Measurements from ENCODE around the gene MTOR.

MTOR gene

DNA sequence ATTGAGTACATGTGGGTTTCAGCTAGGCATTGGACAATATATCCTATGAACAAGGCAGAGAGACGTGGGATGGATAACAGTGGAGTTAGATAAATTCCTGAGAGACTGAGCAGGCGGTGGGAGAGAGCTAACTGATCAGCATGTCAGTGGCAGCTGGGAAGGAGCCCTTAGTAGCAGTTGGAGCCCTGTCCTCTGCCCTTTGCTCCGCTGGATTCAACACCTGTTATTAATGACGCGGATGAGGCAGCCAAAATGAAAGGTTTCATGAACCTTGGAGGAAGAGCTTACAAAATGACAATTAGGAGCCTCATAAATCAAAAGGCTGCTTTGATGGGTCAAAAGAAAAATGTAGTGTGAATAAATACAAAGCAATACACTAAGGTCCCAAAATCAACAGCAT lies 26.7 kb upstream of the MTOR start:
- TF ChIP-seq, protein P1, sequence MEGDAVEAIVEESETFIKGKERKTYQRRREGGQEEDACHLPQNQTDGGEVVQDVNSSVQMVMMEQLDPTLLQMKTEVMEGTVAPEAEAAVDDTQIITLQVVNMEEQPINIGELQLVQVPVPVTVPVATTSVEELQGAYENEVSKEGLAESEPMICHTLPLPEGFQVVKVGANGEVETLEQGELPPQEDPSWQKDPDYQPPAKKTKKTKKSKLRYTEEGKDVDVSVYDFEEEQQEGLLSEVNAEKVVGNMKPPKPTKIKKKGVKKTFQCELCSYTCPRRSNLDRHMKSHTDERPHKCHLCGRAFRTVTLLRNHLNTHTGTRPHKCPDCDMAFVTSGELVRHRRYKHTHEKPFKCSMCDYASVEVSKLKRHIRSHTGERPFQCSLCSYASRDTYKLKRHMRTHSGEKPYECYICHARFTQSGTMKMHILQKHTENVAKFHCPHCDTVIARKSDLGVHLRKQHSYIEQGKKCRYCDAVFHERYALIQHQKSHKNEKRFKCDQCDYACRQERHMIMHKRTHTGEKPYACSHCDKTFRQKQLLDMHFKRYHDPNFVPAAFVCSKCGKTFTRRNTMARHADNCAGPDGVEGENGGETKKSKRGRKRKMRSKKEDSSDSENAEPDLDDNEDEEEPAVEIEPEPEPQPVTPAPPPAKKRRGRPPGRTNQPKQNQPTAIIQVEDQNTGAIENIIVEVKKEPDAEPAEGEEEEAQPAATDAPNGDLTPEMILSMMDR (IDR thresholded peaks at IDR 0.05) = no peak
- no peak for DNase-seq (ENCODE audit: low spot score)
- no peak overlapping the region for H3K4me3 ChIP-seq
- no peak overlapping the region for H3K27ac ChIP-seq

DNA sequence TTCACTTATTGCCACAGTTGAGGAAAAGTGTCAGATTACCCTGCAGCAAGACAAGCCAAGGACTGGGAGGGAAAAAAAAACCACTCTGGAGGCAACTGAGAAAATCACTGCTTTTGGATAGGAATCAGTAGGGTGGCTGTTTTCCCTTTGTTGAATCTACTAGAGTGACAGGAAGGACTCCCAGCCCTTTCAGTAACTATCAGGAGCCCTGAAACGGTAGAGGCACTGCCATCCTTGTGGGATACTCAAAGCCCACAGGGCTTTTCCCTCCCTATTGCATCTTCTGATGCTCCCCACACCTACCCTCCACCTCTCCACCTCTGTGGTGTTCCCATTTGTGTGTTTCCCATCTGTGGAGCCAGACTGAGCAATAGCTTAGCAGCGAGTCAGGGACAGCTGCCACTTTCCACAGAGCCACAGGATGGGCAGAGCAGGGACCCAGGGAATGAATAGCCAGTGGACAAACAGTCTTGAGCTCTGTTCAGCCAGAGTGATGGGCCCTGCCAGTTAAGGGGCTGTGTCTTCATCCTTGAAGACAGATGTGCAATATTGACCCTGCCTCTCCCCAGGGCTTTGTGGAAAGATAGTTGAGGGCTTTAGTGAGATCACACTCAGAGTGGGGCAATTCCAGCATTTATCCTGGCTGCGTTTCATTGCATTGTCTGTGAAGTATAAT lies 24.5 kb upstream of the MTOR start:
- Histone ChIP-seq H3K27ac (no peak overlapping the region), H3K4me3 (no peak overlapping the region)
- no peak for DNase-seq (ENCODE audit: low spot score)
- TF ChIP-seq, protein P1 (IDR thresholded peaks at IDR 0.05) = no peak

DNA sequence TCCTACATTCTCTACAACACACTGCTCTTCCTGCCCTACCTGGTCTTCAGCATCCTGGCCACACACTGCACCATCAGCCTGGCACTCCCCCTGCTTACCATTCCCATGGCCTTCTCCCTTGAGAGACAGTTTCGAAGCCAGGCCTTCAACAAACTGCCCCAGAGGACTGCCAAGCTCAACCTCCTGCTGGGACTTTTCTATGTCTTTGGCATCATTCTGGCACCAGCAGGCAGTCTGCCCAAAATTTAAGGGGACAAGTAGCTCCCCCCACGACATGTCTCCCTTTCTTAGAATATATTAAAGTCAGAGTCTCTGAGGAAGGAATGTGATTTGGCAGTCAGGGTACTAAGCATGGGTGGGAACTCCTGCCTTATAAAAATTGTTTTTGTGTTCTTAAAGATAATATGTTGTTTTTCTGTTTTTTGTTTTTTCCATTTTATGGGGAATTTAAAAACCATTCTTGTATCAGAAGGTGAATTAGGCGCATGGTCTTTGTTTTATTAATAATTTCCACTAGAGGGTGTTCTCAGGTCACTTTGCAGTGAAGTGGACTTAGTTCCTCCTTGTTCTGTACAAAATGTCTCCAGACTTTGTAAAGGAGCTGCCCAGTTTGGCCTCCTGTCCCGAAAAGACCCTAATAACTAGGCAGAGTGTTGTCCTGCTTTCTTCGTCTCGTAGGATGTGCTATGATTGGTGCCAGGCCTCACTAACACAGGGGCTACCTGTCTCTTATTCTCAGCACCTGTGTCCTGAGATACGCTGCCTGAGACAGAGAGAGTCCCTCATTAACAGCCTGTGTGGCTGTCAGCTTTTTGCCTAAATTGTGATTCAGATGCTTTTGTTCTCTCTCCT lies 23.8 kb upstream of the MTOR start:
- no peak for DNase-seq (ENCODE audit: low spot score)
- H3K4me3 ChIP-seq = no peak overlapping the region
- TF ChIP-seq, protein P1 (IDR thresholded peaks at IDR 0.05) = no peak
- no peak overlapping the region for H3K27ac ChIP-seq

DNA sequence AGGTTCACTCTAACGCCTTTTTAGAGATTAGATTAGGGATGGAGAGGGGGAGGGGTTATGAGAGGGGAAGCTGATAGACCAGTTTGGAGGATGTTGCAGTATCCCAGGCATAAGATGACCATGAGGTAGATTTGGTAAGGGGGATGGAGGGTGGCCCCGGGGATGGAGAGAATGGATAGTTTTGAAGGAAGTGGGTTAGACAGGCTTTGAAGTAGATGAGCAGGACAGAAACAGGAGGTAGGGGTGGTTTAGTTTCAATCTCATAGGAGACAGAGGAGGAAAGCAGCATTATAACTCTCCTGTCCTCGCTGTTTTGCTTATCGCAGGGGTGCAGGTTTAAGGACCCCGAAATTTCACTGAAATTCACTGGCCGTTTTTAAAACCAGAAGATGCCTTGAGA lies 22.4 kb upstream of the MTOR start:
- no peak for DNase-seq (ENCODE audit: low spot score)
- Histone ChIP-seq H3K27ac (no peak overlapping the region), H3K4me3 (no peak overlapping the region)
- TF ChIP-seq, protein P1 (IDR thresholded peaks at IDR 0.05) = no peak

DNA sequence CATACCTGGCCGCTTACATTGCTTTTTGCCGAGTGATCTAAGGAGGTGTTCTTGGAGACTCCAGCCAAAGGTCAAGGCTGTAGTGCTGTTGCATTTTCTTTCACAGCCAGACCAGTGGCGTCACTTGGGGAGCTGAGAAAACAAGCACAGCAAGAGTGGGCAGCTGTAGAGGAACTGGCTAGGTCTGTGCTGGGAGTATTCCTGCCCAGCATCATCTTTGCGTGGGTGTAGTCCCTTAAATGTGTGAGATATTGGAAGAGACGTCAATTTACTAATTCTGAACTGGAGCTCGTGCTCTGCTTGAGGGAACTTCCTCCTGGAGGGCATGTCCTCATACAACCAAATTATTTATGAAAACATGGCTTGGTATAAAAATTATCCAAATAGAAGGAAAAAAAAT lies 20.8 kb upstream of the MTOR start:
- TF ChIP-seq, protein P1 (IDR thresholded peaks at IDR 0.05) = no peak
- H3K27ac ChIP-seq = no peak overlapping the region
- H3K4me3 ChIP-seq = no peak overlapping the region
- no peak for DNase-seq (ENCODE audit: low spot score)

DNA sequence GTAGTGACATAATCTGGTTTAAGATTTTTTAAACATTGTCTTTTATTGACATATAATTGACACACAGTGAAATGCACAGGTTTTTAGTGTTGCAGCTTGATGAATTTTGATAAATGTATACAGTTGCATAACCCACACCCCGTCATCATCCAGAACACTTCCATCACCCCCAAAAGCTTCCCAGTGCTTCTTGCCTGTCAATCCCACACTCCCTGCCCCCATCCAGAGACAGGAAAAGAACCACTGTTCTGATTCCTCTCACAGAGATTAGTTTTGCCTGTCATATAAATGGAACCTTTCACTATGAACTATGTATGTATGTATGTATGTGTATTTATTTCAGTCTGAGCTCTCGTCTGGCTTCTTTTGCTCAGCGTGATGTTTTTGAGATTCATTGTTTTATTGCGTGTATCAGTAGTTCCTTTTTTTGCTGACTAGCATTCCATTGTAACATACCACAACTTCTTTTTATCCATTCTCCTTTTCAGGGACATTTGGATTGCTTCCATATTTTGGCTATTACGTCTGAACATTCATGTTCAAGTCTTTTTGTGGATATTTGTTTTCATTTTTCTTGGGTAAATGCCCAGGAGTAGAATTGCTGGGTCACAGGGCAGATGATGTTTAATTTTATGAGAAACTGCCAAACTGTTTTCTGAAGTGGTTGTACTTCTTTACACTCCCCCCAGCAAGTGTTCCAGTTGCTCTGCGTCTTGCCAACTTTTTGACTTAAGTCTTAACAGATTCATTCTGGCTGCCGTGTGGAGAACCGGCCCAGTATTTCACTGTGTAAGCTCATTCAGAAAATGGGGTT lies 19.4 kb upstream of the MTOR start:
- DNase-seq (ENCODE audit: low spot score) = no peak
- Histone ChIP-seq H3K27ac (peak overlapping the region; percentile 40 to 54), H3K4me3 (no peak overlapping the region)
- TF ChIP-seq, protein P1 (IDR thresholded peaks at IDR 0.05) = no peak
